Mesendoderm (in vitro differentiated cells): ENCODE measurements around the gene HYAL4.
"Not testable (repeated sequence)": the region's sequence is repeated elsewhere in the genome, so short reads cannot be mapped to it uniquely, and the experiment has no call there.

ENCODE experiments used
- DNase-seq: peaks from one replicate; pipeline ENCODE4 v3.0.0; 2013
- H2AK5ac ChIP-seq: 2 replicates; pipeline ENCODE4 v1.6.1; 2013; ENCODE audit warnings: low read length, inconsistent platforms
- H2BK120ac ChIP-seq: 2 replicates; pipeline ENCODE4 v1.6.1; 2013; ENCODE audit warnings: low read depth, mild to moderate bottlenecking, low read length, moderate library complexity, mixed read lengths
- H2BK15ac ChIP-seq: replicated peaks from 2 replicates; pipeline ENCODE4 v1.6.1; 2013; ENCODE audit warnings: low read depth, mild to moderate bottlenecking, moderate library complexity
- H2BK5ac ChIP-seq: 2 replicates; pipeline ENCODE4 v1.6.1; 2013; ENCODE audit warnings: low read length, inconsistent platforms
- H3K18ac ChIP-seq: 2 replicates; pipeline ENCODE4 v1.6.1; 2013; ENCODE audit warnings: mild to moderate bottlenecking, low read length, mixed read lengths
- H3K23ac ChIP-seq: one replicate; pipeline ENCODE4 v1.6.1; 2013; ENCODE audit warnings: low read length
- H3K27ac ChIP-seq: 2 replicates; pipeline ENCODE4 v1.5.1; 2013; ENCODE audit warnings: low read depth, mild to moderate bottlenecking, inconsistent platforms, low read length, moderate library complexity
- H3K27me3 ChIP-seq: 2 replicates; pipeline ENCODE4 v1.6.1; 2013; ENCODE audit warnings: low read length, control low read depth, mild to moderate bottlenecking, inconsistent platforms; ENCODE audit not compliant: insufficient read depth, poor library complexity
- H3K36me3 ChIP-seq: 2 replicates; pipeline ENCODE4 v1.6.1; 2013; ENCODE audit warnings: low read length, inconsistent platforms; ENCODE audit not compliant: control insufficient read depth, insufficient read depth
- H3K4ac ChIP-seq: one replicate; pipeline ENCODE4 v1.6.1; 2013; ENCODE audit warnings: low read depth, mild to moderate bottlenecking, low read length, moderate library complexity
- H3K4me1 ChIP-seq: 2 replicates; pipeline ENCODE4 v1.6.1; 2013; ENCODE audit warnings: low read depth, low read length, inconsistent platforms; ENCODE audit not compliant: control insufficient read depth
- H3K4me2 ChIP-seq: 2 replicates; pipeline ENCODE4 v1.6.1; 2013; ENCODE audit warnings: low read length
- H3K4me3 ChIP-seq: 2 replicates; pipeline ENCODE4 v1.5.1; 2013; ENCODE audit warnings: mild to moderate bottlenecking, low read length
- H3K56ac ChIP-seq: one replicate; pipeline ENCODE4 v1.6.1; 2013; ENCODE audit warnings: low read length
- H3K79me1 ChIP-seq: 2 replicates; pipeline ENCODE4 v1.6.1; 2013; ENCODE audit warnings: low read length, inconsistent platforms
- H3K79me2 ChIP-seq: 2 replicates; pipeline ENCODE4 v1.6.1; 2013; ENCODE audit warnings: mild to moderate bottlenecking, low read length; ENCODE audit not compliant: control insufficient read depth, insufficient read depth
- H3K9ac ChIP-seq: 2 replicates; pipeline ENCODE4 v1.6.1; 2013; ENCODE audit warnings: low read length, inconsistent platforms
- H4K5ac ChIP-seq: one replicate; pipeline ENCODE4 v1.6.1; 2013; ENCODE audit warnings: low read length
- H4K8ac ChIP-seq: one replicate; pipeline ENCODE4 v1.6.1; 2013; ENCODE audit warnings: low read depth, mild to moderate bottlenecking, control low read depth, low read length, moderate library complexity
- WGBS: extraction: QIAGEN DNeasy Blood & Tissue Kit; methylation state at CpG from one replicate; pipeline ENCODE4 v1.1.7; 2013; ENCODE audit warnings: low lambda C conversion rate, missing lambda C conversion rate; ENCODE audit not compliant: insufficient coverage; ENCODE audit errors: extremely low coverage; 5-methylcytosine and 5-hydroxymethylcytosine counted together

HYAL4 gene

DNA sequence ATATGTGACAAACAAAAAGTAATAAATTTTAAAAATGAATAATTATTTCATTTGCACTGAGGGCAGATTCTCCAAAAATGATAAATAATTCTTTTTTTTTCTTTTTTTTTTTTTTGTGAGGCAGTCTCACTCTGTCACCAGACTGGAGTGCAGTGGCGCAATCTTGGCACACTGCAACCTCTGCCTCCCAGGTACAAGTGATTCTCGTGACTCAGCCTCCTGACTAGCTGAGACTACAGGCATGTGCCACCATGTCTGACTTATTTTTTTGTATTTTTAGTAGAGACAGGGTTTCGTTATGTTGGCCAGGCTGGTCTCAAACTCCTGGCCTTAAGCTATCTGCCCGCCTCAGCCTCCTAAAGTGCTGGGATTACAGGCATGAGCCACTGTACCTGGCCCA, 25.2 kb upstream of the HYAL4 start:
- H3K18ac ChIP-seq, H3K27ac ChIP-seq, H3K23ac ChIP-seq, H2AK5ac ChIP-seq, H3K79me2 ChIP-seq, H3K4me1 ChIP-seq, H3K56ac ChIP-seq, H3K4ac ChIP-seq, H3K9ac ChIP-seq, H3K4me3 ChIP-seq, H4K8ac ChIP-seq, H3K79me1 ChIP-seq, H3K27me3 ChIP-seq, H4K5ac ChIP-seq, H2BK120ac ChIP-seq, H2BK15ac ChIP-seq, H3K36me3 ChIP-seq, H2BK5ac ChIP-seq, H3K4me2 ChIP-seq, DNase-seq: not testable (repeated sequence)
- no CpG with 5 or more reads among the region's 4 CpGs for WGBS

DNA sequence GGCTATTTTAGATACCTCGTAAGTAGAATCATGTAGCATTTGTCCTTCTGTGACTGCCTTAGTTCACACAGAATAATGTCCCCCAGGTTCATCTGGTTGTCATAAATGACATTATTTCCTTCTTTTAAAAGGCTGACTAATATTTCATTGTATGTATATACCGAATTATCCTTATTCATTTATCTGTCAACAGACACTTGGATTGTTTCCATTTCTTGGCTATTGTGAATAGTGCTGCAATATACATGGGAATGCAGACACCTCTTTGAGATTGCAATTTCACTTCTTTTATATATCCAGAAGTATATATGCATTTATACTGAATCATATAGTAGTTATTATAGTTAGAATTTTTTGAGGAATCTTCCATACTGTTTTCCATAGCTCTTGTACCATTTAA, 24.1 kb upstream of the HYAL4 start:
- Histone ChIP-seq H3K56ac (no peak overlapping the region), H3K79me2 (no peaks in the 10 kb centered on the region), H3K4me2 (no peak overlapping the region), H2AK5ac (no peak overlapping the region), H3K4me3 (no peak overlapping the region), H3K27me3 (no peaks in the 10 kb centered on the region), H4K8ac (no peak overlapping the region), H4K5ac (no peak overlapping the region), H2BK15ac (no peak overlapping the region), H3K27ac (no peak overlapping the region), H3K4me1 (no peaks in the 10 kb centered on the region), H3K9ac (no peak overlapping the region), H3K18ac (no peak overlapping the region), H3K36me3 (no peaks in the 10 kb centered on the region), H2BK120ac (no peak overlapping the region), H3K23ac (no peak overlapping the region), H3K79me1 (no peaks in the 10 kb centered on the region), H3K4ac (no peak overlapping the region), H2BK5ac (no peak overlapping the region)
- no peak for DNase-seq
- no CpG with 5 or more reads among the region's 2 CpGs for WGBS

DNA sequence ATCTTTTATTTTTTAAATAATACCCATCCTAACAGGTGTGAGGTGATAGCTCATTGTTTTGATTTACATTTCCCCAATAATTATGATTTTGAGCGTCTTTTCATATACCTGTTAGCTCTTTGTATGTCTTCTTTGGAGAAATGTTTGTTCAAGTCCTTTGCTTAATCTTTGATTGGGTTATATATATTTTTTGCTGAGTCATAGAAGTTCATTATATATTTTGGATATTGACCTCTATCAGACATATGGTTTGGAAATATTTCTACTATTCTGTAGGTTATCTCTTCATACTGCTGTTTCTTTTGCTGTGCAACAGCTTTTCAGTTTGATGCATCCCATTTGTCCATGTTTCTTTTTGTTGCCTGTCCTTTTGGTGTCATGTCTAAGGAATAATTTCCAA, 23.6 kb upstream of the HYAL4 start:
- no peak overlapping the region for H3K23ac ChIP-seq
- H3K4me3 ChIP-seq = no peak overlapping the region
- H3K36me3 ChIP-seq = no peaks in the 10 kb centered on the region
- no peak overlapping the region for H4K8ac ChIP-seq
- H2BK15ac ChIP-seq = no peak overlapping the region
- H3K4me1 ChIP-seq = no peaks in the 10 kb centered on the region
- H3K79me1 ChIP-seq = no peaks in the 10 kb centered on the region
- no peak overlapping the region for H3K4me2 ChIP-seq
- H3K9ac ChIP-seq = no peak overlapping the region
- no peak overlapping the region for H4K5ac ChIP-seq
- no peak overlapping the region for H2AK5ac ChIP-seq
- H2BK120ac ChIP-seq = no peak overlapping the region
- no peak overlapping the region for H3K18ac ChIP-seq
- H3K27me3 ChIP-seq = no peaks in the 10 kb centered on the region
- WGBS = no CpG with 5 or more reads among the region's 1 CpG
- no peaks in the 10 kb centered on the region for H3K79me2 ChIP-seq
- no peak overlapping the region for H2BK5ac ChIP-seq
- no peak overlapping the region for H3K56ac ChIP-seq
- H3K4ac ChIP-seq = no peak overlapping the region
- H3K27ac ChIP-seq = no peak overlapping the region
- no peak for DNase-seq

DNA sequence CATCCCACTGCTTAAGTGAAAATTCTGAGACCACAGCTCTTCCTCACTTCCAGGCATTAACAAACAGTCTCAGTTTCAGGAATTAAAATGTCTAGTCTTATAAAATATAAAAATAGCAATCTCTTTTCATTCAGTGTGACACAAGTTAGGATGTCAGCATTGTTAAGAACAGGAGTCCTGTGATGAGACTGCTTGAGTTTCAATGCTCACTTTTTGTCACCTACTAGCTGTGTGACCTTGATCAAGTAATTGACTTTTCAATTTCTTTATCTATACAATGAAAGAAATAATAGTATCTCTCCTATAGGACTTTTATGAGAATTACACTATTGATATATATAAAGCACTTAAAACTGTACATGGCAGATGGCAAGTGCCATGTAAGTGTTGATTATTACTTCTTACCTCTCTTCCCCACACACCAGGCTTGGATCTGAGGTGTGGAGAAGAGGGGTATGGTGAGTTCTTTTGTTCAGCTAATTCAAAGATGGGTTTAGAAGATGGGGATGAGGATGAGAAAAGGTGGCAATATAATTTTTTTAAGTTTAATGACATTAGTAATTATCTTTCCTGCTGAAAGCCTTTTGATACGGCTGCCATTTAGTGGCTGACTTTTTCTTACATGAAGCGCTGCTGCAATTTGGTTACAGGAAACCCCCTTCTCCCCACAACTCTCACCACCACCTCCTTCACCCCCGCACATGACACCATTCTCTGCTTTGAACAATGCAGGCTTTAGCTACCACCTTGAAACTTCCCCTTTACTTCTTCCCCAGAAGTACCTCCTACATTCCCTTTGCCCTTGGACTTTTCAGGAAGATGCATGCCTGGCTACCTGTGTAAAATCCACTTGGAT, 20.8 kb upstream of the HYAL4 start:
- no peak overlapping the region for H2BK15ac ChIP-seq
- H4K8ac ChIP-seq = no peak overlapping the region
- DNase-seq = no peak
- H2AK5ac ChIP-seq = no peak overlapping the region
- no peak overlapping the region for H4K5ac ChIP-seq
- WGBS = no CpG with 5 or more reads among the region's 3 CpGs
- H3K56ac ChIP-seq = no peak overlapping the region
- no peaks in the 10 kb centered on the region for H3K79me1 ChIP-seq
- no peak overlapping the region for H3K4me3 ChIP-seq
- H3K4me1 ChIP-seq = no peaks in the 10 kb centered on the region
- H3K4ac ChIP-seq = no peak overlapping the region
- H2BK120ac ChIP-seq = no peak overlapping the region
- H3K79me2 ChIP-seq = no peaks in the 10 kb centered on the region
- no peak overlapping the region for H3K4me2 ChIP-seq
- H2BK5ac ChIP-seq = no peak overlapping the region
- no peak overlapping the region for H3K18ac ChIP-seq
- no peak overlapping the region for H3K23ac ChIP-seq
- H3K27ac ChIP-seq = no peak overlapping the region
- H3K27me3 ChIP-seq = no peaks in the 10 kb centered on the region
- no peak overlapping the region for H3K9ac ChIP-seq
- H3K36me3 ChIP-seq = no peaks in the 10 kb centered on the region

DNA sequence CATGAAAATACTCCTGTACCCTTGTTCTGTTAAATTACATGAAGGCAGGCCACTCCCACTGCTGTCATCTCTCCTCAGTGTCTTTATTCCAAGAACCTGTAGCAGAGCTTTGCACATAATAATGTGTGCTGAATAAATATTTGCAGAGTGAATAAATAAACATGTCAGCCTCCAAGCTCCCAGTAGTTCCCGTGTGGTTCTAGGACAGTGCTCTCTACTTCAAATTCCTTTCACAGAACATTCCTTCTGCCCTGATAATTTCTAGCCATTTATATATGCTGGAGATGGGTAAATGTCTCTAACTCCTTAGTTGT, 20.3 kb upstream of the HYAL4 start:
- Histone ChIP-seq H3K27me3 (no peaks in the 10 kb centered on the region), H3K27ac (no peak overlapping the region), H3K79me2 (no peaks in the 10 kb centered on the region), H3K4me3 (no peak overlapping the region), H4K5ac (no peak overlapping the region), H3K4me2 (no peak overlapping the region), H3K36me3 (no peaks in the 10 kb centered on the region), H4K8ac (no peak overlapping the region), H2BK15ac (no peak overlapping the region), H3K4ac (no peak overlapping the region), H3K23ac (no peak overlapping the region), H3K79me1 (no peaks in the 10 kb centered on the region), H3K18ac (no peak overlapping the region), H3K9ac (no peak overlapping the region), H2BK5ac (no peak overlapping the region), H3K4me1 (no peaks in the 10 kb centered on the region), H2BK120ac (no peak overlapping the region), H3K56ac (no peak overlapping the region), H2AK5ac (no peak overlapping the region)
- no peak for DNase-seq
- WGBS = no CpG with 5 or more reads among the region's 1 CpG

DNA sequence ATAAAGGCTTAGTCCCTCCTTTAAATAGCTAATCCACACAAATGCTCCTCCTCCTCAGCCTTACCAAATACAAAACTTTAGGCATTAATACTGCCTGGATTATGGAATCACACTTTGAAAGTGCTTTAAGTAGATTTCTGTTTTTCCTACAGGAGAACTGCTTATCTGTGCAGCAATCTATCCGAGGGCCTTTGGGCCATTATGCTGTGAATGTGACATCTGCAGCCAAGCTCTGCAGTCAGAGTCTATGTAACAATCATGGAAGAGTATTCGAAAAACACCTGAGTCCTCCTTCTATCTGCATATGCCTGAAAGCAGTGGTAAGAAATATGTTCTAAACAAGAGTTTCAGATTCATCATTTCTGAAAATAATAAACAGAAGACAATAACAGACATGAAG, 16.2 kb upstream of the HYAL4 start:
- no peak overlapping the region for H3K23ac ChIP-seq
- no peak overlapping the region for H3K4me2 ChIP-seq
- no peak overlapping the region for H3K27ac ChIP-seq
- no peak overlapping the region for H3K4ac ChIP-seq
- H3K4me3 ChIP-seq = no peak overlapping the region
- no peaks in the 10 kb centered on the region for H3K36me3 ChIP-seq
- H3K79me2 ChIP-seq = no peaks in the 10 kb centered on the region
- no peak overlapping the region for H4K5ac ChIP-seq
- no peak overlapping the region for H2AK5ac ChIP-seq
- no peaks in the 10 kb centered on the region for H3K27me3 ChIP-seq
- H3K18ac ChIP-seq = no peak overlapping the region
- no peak for DNase-seq
- H3K79me1 ChIP-seq = no peaks in the 10 kb centered on the region
- H3K4me1 ChIP-seq = no peaks in the 10 kb centered on the region
- no peak overlapping the region for H3K56ac ChIP-seq
- no peak overlapping the region for H2BK15ac ChIP-seq
- H2BK5ac ChIP-seq = no peak overlapping the region
- no peak overlapping the region for H4K8ac ChIP-seq
- no peak overlapping the region for H2BK120ac ChIP-seq
- WGBS = no CpG with 5 or more reads among the region's 2 CpGs
- H3K9ac ChIP-seq = no peak overlapping the region
